Activated CD8-positive, alpha-beta T cell treated with anti-CD3 and anti-CD28 coated beads for 36 hours (primary cell): ENCODE measurements around the gene FAM13C. TPM values are rescaled to one million over a fixed set of nuclear protein-coding genes. Genes with fewer than 3 reads are reported as not detected.

ENCODE experiments used
- ATAC-seq: fragments of 200-7000 bp; cut with Tn5 transposase; one replicate; pipeline ENCODE4 v1.10.0; 2021; ENCODE audit warnings: mild to moderate bottlenecking, moderate library complexity
- CTCF ChIA-PET: fragments of 350-600 bp; sonication (Branson Sonifier 250); formaldehyde crosslinking; loops from one replicate; lab custom pipeline; 2021; ENCODE audit warnings: antibody characterized with exemption; lab: Charles Lee
- POLR2A ChIA-PET: fragments of 350-600 bp; sonication (Branson Sonifier 250); formaldehyde crosslinking; loops from one replicate; lab custom pipeline; 2021; ENCODE audit warnings: antibody characterized with exemption; lab: Charles Lee
- DNase-seq: peaks from one replicate; pipeline ENCODE4 v3.0.0-alpha.2; 2020
- H3K27ac Mint-ChIP-seq: one replicate; pipeline ENCODE4 v1.8.0; 2021; ENCODE audit warnings: mild to moderate bottlenecking, mixed read lengths
- H3K27me3 Mint-ChIP-seq: one replicate; pipeline ENCODE4 v1.8.0; 2021; ENCODE audit warnings: mixed read lengths
- H3K36me3 Mint-ChIP-seq: one replicate; pipeline ENCODE4 v1.8.0; 2021; ENCODE audit warnings: low read depth, mixed read lengths
- H3K4me1 Mint-ChIP-seq: one replicate; pipeline ENCODE4 v1.8.0; 2021; ENCODE audit warnings: low read depth, mixed read lengths
- H3K4me3 Mint-ChIP-seq: one replicate; pipeline ENCODE4 v1.8.0; 2021; ENCODE audit warnings: mild to moderate bottlenecking, moderate library complexity, mixed read lengths
- H3K9me3 Mint-ChIP-seq: one replicate; pipeline ENCODE4 v1.8.0; 2021; ENCODE audit warnings: mixed read lengths
- intact Hi-C: fragments of 100-400 bp; cut with micrococcal nuclease; formaldehyde crosslinking; loops from one replicate; pipeline ENCODE4 v1.10.0; 2022
- total RNA-seq, 2 experiments: library from RNA; stranded (reverse); gene quantifications; one replicate each; pipeline ENCODE4 v1.2.3, GENCODE V29; 2021
- TF ChIP-seq, protein P1 (sequence below): fragments of 200-600 bp; IDR thresholded peaks from one replicate; pipeline ENCODE4 v1.8.0; 2022; ENCODE audit warnings: antibody characterized with exemption, mild to moderate bottlenecking

The FAM13C gene
- total RNA-seq, 2 experiments from 2014 or later = not detected

DNA sequence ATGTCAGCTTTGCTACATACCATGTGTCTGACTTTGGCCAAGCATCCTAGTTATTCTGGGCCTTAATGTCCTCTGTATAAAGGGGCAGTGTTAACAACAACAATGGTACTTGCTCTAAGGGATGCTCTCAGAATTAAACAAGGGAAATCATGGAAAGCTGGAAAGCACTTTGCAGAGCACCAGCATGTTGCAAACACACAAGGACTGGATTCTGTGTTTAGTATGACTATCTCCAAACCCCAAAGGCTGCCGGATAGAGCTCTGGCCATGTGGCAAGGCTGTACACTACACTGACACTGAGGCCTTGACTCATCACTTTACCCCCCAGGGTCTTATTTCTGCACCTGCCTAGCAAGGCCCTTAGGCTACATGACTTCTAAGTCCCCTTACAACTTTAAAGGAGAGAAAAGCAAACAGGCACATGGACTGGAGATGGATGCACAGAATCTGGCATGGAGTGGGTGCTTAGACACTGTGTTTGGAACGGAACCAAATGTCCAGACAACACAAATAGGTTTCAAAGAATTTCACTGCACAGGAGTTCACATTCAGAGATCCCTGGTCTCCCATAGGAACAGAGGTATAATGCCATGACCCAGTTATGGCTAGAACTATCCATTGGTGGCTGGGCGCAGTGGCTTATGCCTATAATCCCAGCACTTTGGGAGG is 74.6 kb downstream of the FAM13C start:
- POLR2A ChIA-PET = no interaction called here
- Mint-ChIP-seq H3K36me3 (no peaks in the 10 kb centered on the region), H3K4me3 (no peak overlapping the region), H3K9me3 (no peaks in the 10 kb centered on the region), H3K27me3 (no peaks in the 10 kb centered on the region), H3K27ac (no peak overlapping the region), H3K4me1 (no peaks in the 10 kb centered on the region)
- TF ChIP-seq, protein P1, sequence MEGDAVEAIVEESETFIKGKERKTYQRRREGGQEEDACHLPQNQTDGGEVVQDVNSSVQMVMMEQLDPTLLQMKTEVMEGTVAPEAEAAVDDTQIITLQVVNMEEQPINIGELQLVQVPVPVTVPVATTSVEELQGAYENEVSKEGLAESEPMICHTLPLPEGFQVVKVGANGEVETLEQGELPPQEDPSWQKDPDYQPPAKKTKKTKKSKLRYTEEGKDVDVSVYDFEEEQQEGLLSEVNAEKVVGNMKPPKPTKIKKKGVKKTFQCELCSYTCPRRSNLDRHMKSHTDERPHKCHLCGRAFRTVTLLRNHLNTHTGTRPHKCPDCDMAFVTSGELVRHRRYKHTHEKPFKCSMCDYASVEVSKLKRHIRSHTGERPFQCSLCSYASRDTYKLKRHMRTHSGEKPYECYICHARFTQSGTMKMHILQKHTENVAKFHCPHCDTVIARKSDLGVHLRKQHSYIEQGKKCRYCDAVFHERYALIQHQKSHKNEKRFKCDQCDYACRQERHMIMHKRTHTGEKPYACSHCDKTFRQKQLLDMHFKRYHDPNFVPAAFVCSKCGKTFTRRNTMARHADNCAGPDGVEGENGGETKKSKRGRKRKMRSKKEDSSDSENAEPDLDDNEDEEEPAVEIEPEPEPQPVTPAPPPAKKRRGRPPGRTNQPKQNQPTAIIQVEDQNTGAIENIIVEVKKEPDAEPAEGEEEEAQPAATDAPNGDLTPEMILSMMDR = no peak
- ATAC-seq = no peak
- DNase-seq = no peak
- CTCF ChIA-PET = no interaction called here
- intact Hi-C loops = no loop called here

DNA sequence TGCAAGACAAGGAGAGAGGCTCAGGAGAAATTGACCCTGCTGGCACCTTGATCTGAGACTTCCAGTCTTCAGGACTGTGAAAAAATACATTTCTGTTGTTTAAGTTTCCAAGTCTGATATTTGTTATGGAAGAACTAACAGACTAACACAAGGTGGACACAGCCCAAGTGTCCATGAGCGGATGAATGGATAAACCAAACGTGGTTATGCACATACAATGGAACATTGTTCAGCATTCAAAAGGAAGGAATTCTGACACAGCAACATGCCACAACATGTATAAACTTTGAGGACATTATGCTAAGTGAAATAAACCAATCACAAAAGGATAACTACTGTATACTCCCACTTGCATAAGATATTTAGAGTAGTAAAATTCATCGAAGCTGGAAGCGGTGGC is 76.5 kb downstream of the FAM13C start:
- DNase-seq (no peak), ATAC-seq (no peak)
- no peaks in the 10 kb centered on the region for H3K4me1 Mint-ChIP-seq
- TF ChIP-seq, protein P1 = no peak
- no peak overlapping the region for H3K4me3 Mint-ChIP-seq
- intact Hi-C loops = no loop called here
- H3K27ac Mint-ChIP-seq = no peak overlapping the region
- ChIA-PET CTCF (no interaction called here), POLR2A (no interaction called here)
- H3K36me3 Mint-ChIP-seq = no peaks in the 10 kb centered on the region
- no peaks in the 10 kb centered on the region for H3K9me3 Mint-ChIP-seq
- no peaks in the 10 kb centered on the region for H3K27me3 Mint-ChIP-seq

DNA sequence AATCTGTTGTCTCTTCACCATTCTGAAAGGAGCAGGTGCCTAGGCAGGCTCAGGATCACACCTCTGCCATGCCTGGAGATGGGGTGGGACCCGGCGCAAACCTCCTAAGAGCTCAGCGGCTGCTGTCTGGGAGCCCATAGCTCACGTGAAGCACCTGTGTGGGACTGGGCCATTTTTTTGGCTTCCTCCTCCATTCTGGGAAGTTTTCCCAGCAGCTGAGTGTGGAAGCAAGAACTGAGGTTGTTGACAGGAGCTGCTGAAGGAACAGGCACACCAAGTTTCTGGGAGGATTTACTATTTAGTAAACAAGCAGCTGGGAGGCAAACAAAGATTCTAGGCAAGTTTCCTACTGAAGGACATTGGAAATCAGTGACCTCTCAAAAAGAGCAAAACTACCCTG is 77.3 kb downstream of the FAM13C start:
- Mint-ChIP-seq H3K4me3 (no peak overlapping the region), H3K27ac (no peak overlapping the region), H3K4me1 (no peaks in the 10 kb centered on the region), H3K36me3 (no peaks in the 10 kb centered on the region), H3K27me3 (no peaks in the 10 kb centered on the region), H3K9me3 (no peaks in the 10 kb centered on the region)
- CTCF ChIA-PET = no interaction called here
- intact Hi-C loops = no loop called here
- TF ChIP-seq, protein P1 = no peak
- no peak for ATAC-seq
- DNase-seq = no peak
- POLR2A ChIA-PET = no interaction called here

DNA sequence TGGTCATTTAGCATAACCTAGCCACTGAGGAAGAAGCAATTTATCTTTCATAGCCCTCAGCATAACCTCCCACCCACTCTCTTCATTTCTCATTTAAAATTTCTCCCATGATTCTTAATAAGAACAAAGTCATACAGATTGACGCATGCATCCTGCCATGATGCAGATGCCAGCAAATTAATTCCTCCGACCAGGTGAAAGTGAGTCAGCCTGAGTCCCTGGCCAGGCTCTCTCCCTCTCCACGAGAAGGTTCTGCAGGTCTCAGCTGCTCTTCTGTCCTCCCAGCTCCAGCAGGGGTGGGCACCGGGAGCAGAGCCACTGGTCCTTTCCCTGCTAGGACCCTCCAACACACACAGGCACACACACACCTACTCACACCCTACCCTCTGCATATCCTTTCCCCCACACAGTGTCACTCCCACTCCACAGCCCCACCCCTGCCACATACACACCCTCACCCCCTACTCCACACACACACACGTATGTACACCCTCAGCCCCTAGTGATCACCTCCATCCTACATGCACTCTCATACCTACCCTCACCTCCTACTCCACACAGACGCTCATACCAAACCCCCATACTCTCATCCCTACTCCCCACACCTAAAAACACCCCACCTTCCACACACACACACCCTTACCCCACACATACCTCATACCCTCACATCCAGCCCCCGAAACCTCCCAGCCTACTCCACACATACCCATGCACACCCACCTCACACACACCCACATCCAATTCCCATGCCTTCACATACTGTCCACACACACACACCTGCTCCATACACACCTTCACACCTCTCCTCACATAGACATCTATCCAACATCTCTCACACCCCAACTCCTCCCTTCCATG is 78.0 kb downstream of the FAM13C start:
- Mint-ChIP-seq H3K9me3 (no peaks in the 10 kb centered on the region), H3K4me1 (no peaks in the 10 kb centered on the region), H3K27me3 (no peaks in the 10 kb centered on the region), H3K27ac (no peak overlapping the region), H3K36me3 (no peaks in the 10 kb centered on the region), H3K4me3 (no peak overlapping the region)
- intact Hi-C loops = no loop called here
- CTCF ChIA-PET = no interaction called here
- no peak for DNase-seq
- POLR2A ChIA-PET = no interaction called here
- TF ChIP-seq, protein P1 = no peak
- ATAC-seq = no peak

DNA sequence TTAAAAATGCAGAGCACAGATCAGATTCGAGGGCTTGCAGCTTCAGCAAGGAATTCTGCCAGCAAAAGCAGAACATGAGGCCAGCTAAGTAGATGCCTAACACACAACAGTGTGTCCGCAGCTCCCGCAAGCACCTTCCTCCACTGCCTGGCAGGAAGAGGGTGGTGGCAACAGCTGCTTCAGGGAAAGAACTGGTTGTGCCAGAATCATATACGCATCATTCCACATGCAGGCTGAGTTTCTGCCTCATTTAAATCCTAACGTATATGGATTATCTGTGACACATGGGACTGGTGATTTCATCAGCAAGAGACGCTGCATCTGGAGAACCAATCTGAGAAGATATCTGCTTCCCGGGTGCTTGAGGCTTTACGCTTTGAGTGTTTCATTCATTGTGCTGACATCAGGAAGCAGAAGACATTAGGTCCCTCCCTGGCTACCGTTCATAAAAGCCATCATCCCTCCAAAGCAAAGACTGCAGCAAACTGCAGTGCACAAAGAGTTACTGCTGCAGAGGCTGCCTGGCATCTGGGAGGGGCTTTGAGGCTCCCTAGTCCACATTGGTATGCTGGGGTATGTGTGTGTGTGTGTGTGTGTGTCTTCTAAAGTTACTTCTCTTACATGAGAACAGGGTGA is 78.8 kb downstream of the FAM13C start:
- no peaks in the 10 kb centered on the region for H3K36me3 Mint-ChIP-seq
- intact Hi-C loops = no loop called here
- H3K4me1 Mint-ChIP-seq = no peaks in the 10 kb centered on the region
- H3K9me3 Mint-ChIP-seq = no peaks in the 10 kb centered on the region
- POLR2A ChIA-PET = no interaction called here
- DNase-seq = no peak
- ATAC-seq = no peak
- TF ChIP-seq, protein P1 = no peak
- H3K4me3 Mint-ChIP-seq = no peak overlapping the region
- H3K27ac Mint-ChIP-seq = no peak overlapping the region
- H3K27me3 Mint-ChIP-seq = no peaks in the 10 kb centered on the region
- CTCF ChIA-PET = no interaction called here
